Urinary bladder (tissue), 4 donors: ENCODE measurements around the gene CCM2. TPM values are rescaled to one million over a fixed set of nuclear protein-coding genes. Genes with fewer than 3 reads are reported as not detected.

Experiments
- DNase-seq: peaks from one replicate; pipeline ENCODE4 v3.0.0-alpha.2; 2015; ENCODE audit errors: extremely low spot score
- H3K27ac ChIP-seq: one replicate; pipeline ENCODE4 v1.5.1; 2013; ENCODE audit warnings: low read depth, mild to moderate bottlenecking, moderate library complexity
- H3K36me3 ChIP-seq: one replicate; pipeline ENCODE4 v1.6.1; 2013; ENCODE audit warnings: mild to moderate bottlenecking, moderate library complexity; ENCODE audit not compliant: insufficient read depth
- H3K4me1 ChIP-seq: one replicate; pipeline ENCODE4 v1.6.1; 2013; ENCODE audit warnings: mild to moderate bottlenecking, moderate library complexity; ENCODE audit not compliant: insufficient read depth
- H3K4me3 ChIP-seq: one replicate; pipeline ENCODE4 v1.5.1; 2013; ENCODE audit warnings: low read depth, low read length
- WGBS: extraction: QIAGEN DNeasy Blood & Tissue Kit; methylation state at CpG from one replicate; pipeline ENCODE4 v1.1.7; 2013; 5-methylcytosine and 5-hydroxymethylcytosine counted together
- polyA plus RNA-seq: library from polyadenylated mRNA; stranded (reverse); fragments of 200-250 nt; gene quantifications from one replicate; pipeline ENCODE4 v1.2.3, GENCODE V29; 2013
- total RNA-seq: library from RNA; depleted of rRNA; stranded (reverse); fragments of >200 nt; gene quantifications from one replicate; pipeline ENCODE4 v1.2.3, GENCODE V29; 2014
- donor health status: healthy with polysubstance abuse.
- donor health status: healthy.

Gene CCM2
- total and polyA plus RNA-seq, 2 donors: 19.5 to 42.0 TPM

DNA sequence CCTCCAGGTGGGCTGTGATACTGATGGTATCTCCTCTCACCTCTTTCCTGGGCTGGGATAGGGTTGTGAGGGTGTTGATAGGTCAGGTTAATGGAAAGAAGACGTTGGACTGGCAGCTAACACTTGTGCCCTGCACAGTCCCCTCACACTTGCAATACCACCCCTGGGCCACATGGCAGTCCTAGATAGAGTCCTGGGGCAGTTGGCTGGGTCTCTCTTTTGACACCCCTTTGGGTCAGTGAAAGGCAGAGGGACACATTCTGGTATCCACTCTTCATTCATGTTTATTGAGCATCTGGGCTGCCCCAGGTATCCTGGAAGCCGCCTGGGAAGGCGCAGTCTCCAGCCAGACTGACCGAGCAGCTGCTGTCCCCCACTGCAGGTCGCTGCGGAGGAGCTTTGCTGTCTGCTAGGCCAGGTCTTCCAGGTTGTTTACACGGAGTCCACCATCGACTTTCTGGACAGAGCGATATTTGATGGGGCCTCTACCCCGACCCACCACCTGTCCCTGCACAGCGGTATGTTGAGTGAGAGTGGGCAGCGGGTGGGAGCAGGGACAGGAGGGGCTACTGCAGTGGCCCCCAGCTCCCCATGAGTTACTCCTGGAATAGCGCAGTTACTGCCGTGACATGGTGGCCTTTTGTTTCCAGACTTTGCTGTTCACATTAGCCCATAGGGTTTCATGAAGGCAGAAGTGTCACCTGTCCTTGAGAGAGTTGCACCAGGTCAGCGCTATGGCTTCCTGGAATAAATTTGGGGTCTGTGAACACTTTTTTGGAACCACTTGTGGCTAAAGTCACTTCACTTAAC, 69.6 kb downstream of the CCM2 start:
- peaks cover 4% of the 10 kb centered on the region for H3K36me3 ChIP-seq
- no peak overlapping the region for H3K27ac ChIP-seq
- H3K4me1 ChIP-seq: no peaks in the 10 kb centered on the region
- H3K4me3 ChIP-seq: no peak overlapping the region
- DNase-seq: no peak
- WGBS: 90% methylated on average over 15 of the region's 15 CpGs

- Histone ChIP-seq H3K4me3 (no peak overlapping the region), H3K36me3 (peaks cover 4% of the 10 kb centered on the region), H3K27ac (no peak overlapping the region), H3K4me1 (no peaks in the 10 kb centered on the region)
- 96% methylated on average over 1 of the region's 1 CpG for whole genome bisulfite sequencing
- DNase-seq: no peak
Observed at GRCh38 chr7:45070254-45070642, 70.2 kb downstream of the CCM2 start.

GRCh38 chr7:45071528-45071927, 71.5 kb downstream of the CCM2 start:
- Histone ChIP-seq H3K36me3 (peaks cover 4% of the 10 kb centered on the region), H3K4me1 (no peaks in the 10 kb centered on the region), H3K4me3 (no peak overlapping the region), H3K27ac (no peak overlapping the region)
- WGBS: 86% methylated on average over 3 of the region's 3 CpGs
- no peak for DNase-seq

DNA sequence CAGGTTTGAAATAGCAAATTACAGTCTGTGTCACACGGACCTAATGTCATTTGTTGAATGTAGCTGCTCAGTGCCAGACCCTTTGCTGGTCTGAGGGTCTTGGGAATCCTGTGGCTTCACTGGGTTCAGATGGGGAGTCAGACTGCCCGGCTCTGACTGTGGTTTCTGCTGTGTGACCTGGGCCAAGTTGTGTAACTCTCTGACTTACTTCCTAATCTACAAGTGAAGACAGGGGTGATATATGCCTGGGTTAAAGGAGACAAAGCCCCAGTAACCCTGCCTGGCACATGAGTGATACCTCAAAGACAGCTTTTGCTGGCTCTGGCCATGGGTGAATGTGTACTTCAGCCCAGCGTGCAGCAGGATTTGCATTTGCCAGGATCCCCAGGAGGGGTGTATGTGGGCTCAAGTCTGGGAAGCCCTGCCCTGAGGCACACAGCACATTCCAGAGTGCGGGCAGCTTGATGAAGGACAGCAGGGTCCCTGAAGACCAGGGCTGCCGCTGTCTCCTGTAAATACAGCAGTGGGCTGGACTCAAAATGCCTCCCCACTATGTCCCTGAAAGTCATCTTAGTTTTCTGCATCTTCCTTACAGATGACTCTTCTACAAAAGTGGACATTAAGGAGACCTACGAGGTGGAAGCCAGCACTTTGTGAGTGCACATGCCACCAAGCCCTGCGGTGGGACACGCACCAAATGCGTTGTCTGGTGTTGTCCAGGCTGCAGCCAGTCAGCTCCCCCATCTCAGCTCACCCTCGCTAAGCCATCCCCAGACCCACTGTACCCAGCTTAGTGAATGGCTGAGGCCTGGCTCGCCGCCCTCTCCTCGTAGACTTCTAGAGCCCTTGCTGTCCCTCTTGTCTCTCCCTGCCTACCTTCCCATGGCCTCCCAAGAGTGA, 72.4 kb downstream of the CCM2 start:
- Histone ChIP-seq H3K4me3 (no peak overlapping the region), H3K4me1 (no peaks in the 10 kb centered on the region), H3K27ac (no peak overlapping the region), H3K36me3 (peaks cover 3% of the 10 kb centered on the region)
- no peak for DNase-seq
- 86% methylated on average over 13 of the region's 13 CpGs for WGBS

DNA sequence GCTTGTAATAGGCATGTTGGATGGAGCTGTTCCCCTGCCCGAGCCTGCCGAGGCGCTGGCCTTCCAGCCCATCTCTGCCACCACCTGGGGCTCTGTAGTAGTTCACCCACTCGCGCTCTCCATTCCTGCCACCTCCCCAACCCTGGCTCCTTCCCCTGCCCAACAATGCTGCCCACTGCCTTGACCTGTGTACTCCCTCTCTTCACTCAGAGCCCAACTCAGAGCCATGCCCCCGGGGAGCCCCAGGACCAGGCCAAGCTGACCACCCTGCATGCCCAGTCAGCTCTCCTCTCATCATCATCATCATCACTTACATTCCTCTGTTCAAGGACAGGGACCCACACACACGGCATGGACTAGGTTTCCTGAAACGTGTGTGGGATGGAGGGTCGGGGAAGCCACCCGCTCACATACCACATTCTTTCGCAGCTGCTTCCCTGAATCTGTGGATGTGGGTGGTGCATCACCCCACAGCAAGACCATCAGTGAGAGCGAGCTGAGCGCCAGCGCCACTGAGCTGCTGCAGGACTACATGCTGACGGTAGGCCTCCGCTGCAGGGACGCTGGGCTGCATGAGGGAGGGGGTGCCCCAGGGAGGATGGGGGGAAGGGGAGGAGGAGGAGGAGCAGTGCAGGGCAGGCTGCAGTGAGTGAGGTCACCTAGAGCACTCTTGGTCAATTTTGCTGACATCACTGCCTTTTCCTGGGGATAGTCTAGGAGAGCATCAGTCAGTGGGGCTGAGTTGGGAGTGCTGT, 73.2 kb downstream of the CCM2 start:
- no peak for DNase-seq
- WGBS: 81% methylated on average over 17 of the region's 17 CpGs
- H3K4me3 ChIP-seq: no peak overlapping the region
- H3K27ac ChIP-seq: no peak overlapping the region
- H3K36me3 ChIP-seq: peaks cover 3% of the 10 kb centered on the region
- no peaks in the 10 kb centered on the region for H3K4me1 ChIP-seq

- peaks cover 3% of the 10 kb centered on the region for H3K36me3 ChIP-seq
- no peak overlapping the region for H3K27ac ChIP-seq
- no peaks in the 10 kb centered on the region for H3K4me1 ChIP-seq
- DNase-seq: no peak
- WGBS: 90% methylated on average over 15 of the region's 15 CpGs
- H3K4me3 ChIP-seq: no peak overlapping the region
Observed at GRCh38 chr7:45073786-45074527, 74.0 kb downstream of the CCM2 start.

DNA sequence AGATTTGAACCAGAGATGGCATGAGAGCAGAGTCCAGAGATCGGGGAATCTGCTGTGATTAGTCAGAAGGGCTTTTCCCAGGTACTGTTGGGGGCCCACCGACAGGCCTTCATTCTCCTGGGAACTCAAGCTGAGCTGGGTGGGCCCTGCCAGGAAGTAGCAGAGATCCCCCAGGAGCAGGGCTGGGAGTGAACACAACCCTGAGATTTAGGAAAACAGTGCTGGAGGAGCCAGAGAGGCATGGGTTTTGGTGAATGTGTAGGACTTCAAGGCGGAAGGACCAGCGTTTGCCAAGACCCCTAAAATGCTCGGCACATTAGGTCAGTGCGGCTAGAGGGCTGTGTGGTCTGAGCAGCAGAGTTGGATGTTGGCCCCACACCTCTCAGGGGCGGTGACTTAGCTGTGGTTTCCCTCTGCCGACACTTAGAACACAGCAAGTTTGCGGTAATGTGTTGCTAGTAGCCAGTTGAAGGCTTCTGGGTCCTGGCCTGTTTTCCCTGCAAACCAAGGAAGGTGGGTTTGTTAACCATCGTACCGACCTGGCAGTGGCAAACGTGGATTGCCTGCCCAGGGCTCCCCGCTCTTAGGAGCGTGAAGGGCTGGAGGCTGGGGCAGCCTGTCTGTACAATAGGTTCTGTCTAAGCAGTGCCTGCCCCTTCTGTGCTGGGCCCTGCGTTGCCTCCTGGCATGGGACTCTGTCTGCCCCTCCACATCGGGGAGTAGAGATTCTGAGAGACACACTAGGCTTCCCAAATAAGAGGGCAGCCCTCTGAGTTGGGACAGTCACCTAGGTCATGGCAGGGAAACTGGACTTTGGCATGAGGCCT, 74.7 kb downstream of the CCM2 start:
- no peak for DNase-seq
- 92% methylated on average over 16 of the region's 16 CpGs for WGBS
- Histone ChIP-seq H3K4me1 (no peaks in the 10 kb centered on the region), H3K4me3 (no peak overlapping the region), H3K36me3 (peaks cover 2% of the 10 kb centered on the region), H3K27ac (no peak overlapping the region)

- H3K27ac ChIP-seq: no peak overlapping the region
- peaks cover 2% of the 10 kb centered on the region for H3K36me3 ChIP-seq
- H3K4me1 ChIP-seq: no peaks in the 10 kb centered on the region
- WGBS: 94% methylated on average over 1 of the region's 1 CpG
- DNase-seq: no peak
- no peak overlapping the region for H3K4me3 ChIP-seq
Observed at GRCh38 chr7:45075355-45075644, 75.3 kb downstream of the CCM2 start.

DNA sequence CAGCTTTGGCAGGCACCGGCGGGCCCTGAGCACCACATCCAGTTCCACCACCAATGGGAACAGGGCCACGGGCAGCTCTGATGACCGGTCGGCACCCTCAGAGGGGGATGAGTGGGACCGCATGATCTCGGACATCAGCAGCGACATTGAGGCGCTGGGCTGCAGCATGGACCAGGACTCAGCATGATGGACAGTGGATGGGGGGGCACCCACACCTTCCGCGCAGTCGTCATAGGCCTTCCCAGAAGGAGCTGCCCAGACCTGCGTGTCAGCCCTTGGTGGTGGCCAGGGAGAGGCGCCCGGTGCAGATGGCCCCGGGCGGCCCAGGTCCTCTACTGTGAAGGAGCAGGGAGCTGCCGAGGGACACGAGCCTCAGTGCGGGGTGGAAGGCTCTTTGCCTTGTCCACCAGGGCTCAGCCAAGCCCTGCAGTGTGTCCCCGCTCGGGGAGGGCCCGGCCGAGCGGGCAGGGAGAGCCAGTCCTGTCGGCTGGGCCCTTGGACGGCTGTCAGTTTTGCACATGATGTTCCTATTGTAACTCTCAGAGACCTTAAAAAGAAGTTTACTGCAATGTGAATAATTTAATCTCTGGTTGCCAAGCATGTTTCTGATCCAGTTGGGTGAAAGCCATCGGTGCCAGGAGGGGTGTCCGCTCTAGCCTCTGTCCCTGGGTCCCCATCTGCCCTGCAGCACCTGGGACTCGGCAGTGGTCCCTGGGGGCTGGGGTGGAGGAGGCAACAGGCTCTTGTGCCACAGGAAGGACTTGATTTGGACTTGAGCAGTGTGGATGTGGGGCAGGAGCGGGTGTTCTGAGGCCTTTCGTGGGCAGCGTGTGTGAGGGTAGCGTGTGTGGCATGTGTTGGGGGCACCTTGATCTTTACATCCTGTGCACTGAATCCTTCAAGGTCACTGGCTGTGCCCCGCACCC, 76.1 kb downstream of the CCM2 start:
- H3K27ac ChIP-seq: no peak overlapping the region
- peaks cover 2% of the 10 kb centered on the region for H3K36me3 ChIP-seq
- no peak for DNase-seq
- no peak overlapping the region for H3K4me3 ChIP-seq
- 93% methylated on average over 35 of the region's 35 CpGs for WGBS
- H3K4me1 ChIP-seq: no peaks in the 10 kb centered on the region

DNA sequence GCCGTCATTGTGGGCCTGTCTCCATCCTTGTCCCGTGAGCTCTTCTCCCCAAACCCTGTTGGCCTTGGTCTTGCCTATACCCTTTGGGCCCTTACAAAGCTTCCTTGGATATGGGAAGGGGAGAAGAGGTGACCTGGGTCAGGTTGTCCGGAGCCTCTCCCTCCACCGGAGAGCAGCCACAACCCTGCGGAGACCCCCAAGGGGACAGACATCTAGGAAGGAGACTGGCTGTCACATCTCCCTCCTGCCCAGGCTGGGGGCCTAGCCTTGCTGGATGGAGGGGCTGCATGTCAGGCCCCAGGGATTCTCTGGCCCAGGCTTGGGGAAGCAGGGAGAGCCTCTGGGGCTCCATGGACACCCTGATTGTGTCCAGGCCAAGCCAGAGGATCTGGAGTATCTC, 76.9 kb downstream of the CCM2 start:
- H3K4me1 ChIP-seq: no peaks in the 10 kb centered on the region
- H3K27ac ChIP-seq: no peak overlapping the region
- no peak overlapping the region for H3K4me3 ChIP-seq
- H3K36me3 ChIP-seq: peaks cover 2% of the 10 kb centered on the region
- no peak for DNase-seq
- WGBS: 96% methylated on average over 5 of the region's 5 CpGs

DNA sequence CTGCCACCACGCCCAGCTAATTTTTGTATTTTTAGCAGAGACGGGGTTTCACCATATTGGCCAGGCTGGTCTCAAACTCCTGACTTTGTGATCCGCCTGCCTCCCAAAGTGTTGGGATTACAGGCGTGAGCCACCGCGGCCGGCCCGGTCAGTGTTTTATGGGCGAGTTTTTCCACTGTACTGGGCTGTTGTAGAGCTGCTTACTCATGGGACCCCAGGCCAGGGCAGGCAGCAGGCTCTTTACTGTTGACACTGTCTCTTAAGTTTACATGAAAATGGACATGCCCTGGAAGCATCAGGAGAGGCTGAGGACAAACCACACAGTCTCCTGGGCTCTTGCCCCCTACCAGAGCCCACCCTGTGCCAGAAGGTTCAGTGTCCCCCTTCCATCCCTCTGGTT, 77.6 kb downstream of the CCM2 start:
- H3K4me1 ChIP-seq: no peaks in the 10 kb centered on the region
- WGBS: 85% methylated on average over 9 of the region's 9 CpGs
- H3K4me3 ChIP-seq: no peak overlapping the region
- H3K36me3 ChIP-seq: peaks cover 2% of the 10 kb centered on the region
- no peak overlapping the region for H3K27ac ChIP-seq
- DNase-seq: no peak
